G401 (cell line): ENCODE data around the gene EDEM2. TPM values are rescaled to one million over a fixed set of nuclear protein-coding genes. Genes with fewer than 3 reads are reported as not detected.
"Not testable (repeated sequence)": the region's sequence is repeated elsewhere in the genome, so short reads cannot be mapped to it uniquely, and the experiment has no call there.

Experiments used
- DNase-seq: peaks from one replicate; pipeline ENCODE4 v3.0.0-alpha.2; 2015; ENCODE audit warnings: low spot score
- in situ Hi-C: cut with HindIII; loops from 2 replicates; pipeline ENCODE4 v1.10.0; 2016; ENCODE audit warnings: low sequenced_read_pairs, mixed read lengths
- total RNA-seq: library from RNA; depleted of rRNA; stranded (reverse); fragments of >200 nt; shearing (Covaris generic); gene quantifications from 2 replicates; pipeline ENCODE4 v1.2.3, GENCODE V29; 2014

The EDEM2 gene
- total RNA-seq, 1 experiment from 2014 or later, result 115 TPM

DNA sequence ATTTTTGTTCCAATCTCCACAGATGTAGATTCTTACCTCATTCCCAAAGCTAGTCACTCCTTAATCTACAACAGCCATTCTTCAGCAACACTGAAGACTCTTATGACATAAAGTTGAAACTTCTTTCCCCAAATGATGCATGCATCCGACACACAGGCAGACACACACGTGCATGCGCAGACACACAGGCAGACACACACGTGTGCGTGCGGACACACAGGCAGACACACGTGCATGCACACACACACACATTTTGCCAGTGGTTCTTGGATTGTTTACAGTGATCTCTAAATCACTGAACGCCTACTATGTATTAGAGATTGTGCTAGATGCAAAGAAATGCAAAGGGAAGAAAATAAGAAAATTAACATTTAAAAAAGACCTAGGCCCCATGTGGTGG lies 45.5 kb downstream of the EDEM2 start:
- in situ Hi-C loops, result no loop called here
- DNase-seq, result no peak

DNA sequence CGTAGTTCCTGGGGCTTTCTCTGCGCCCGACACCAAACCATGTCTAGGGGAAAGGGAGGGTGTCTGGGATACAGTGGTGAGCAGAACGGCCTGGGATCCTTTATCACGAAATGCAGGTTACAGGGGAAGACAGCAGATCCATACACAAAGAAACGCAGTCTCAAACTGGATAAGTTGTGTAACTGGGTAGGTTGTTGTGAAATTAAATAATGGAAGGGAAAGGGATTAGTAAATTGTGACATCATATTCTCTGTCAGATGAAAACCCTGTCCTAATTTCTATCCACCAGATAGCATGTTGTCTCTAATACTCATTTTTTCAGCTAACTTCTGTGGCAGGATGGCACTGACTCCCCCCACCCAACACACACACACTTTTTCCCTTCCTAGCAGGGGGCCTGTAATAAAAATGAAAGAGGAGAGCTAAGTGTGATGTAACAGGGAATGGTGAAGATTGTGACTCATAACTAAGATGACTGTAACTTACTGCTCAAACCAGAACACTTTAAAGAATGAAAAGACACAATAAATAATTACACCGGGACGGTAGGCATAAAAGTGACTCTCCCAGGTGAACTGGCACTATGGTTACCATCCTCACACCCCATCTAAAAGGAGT lies 53.8 kb downstream of the EDEM2 start:
- no peak for DNase-seq
- in situ Hi-C loops, result no loop called here

DNA sequence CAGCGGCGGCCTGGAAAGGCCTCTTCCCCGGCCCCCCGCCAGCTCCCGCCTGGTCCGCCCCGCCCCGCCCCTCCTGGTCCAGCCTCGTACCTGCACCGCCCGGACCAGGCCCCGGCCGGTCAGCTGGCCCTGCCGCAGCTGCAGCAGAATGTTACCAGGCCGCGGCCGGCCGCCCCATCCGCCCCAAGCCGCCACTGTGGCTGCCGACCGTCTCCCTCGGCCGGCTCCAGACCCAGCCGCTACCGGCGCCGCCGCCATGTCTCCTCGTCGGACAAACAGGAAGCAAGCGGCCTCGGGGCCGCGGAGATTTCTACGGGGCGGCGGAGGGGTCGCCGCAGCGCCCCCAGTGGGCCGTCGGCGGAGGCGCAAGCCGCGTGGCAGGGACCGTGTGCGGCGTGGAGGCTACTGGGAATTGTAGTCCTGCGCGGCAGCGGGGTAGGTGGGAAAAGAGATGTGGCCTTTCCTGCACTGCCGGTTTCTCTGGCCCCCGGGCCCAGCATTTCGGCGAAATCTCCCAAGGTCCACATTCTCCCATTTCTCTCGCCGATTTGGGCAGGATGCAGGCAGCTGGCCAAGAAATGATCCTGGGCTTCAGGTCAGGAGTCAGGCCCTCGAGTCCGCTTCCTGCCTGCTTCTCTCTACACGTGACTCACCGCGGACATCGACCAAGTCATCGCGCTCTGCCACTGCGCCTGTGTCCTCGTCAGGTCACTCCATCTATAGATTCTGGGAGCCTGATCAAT lies 54.4 kb downstream of the EDEM2 start, which contains the start of gene TRPC4AP:
Gene TRPC4AP, minus strand, starts transcription at position 284 of the 743 bp plus-strand sequence. Its CDS starts 26 bp downstream, at position 258.
- in situ Hi-C loops, result no loop called here
- DNase-seq, result peak; percentile 88

DNA sequence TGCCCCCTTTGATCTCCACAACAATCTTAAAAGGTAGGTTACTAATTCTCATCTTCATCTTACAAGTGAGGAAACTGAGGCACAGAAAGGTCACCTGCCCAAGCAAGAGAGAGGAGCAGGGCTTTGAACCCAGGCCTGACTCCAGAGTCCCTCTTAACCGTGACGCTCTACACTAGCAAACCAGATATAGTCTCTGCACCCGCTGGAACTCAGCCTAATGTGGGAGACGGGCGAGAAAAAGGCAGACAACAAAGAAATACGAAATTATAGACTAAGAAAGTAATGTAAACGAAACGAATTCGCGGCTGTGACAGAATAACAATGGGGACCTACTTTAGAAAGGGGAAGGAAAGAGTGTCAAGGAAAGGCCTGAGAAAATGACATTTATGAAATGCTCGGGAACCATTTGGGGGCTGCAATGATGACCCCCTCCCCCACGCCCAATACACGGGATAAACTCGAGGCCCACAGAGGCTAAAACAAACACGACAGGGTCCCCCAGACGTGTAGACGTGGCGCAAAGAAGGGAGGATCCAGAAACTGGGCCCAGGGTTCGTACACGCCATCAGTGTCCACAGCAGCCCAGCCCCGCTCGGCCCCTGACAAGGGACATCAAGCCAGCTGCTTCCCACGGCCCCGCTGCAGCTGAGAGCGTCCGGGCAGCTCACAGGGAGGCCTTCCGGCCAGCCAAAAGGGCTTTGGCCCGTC lies 55.2 kb downstream of the EDEM2 start:
- DNase-seq, result no peak

DNA sequence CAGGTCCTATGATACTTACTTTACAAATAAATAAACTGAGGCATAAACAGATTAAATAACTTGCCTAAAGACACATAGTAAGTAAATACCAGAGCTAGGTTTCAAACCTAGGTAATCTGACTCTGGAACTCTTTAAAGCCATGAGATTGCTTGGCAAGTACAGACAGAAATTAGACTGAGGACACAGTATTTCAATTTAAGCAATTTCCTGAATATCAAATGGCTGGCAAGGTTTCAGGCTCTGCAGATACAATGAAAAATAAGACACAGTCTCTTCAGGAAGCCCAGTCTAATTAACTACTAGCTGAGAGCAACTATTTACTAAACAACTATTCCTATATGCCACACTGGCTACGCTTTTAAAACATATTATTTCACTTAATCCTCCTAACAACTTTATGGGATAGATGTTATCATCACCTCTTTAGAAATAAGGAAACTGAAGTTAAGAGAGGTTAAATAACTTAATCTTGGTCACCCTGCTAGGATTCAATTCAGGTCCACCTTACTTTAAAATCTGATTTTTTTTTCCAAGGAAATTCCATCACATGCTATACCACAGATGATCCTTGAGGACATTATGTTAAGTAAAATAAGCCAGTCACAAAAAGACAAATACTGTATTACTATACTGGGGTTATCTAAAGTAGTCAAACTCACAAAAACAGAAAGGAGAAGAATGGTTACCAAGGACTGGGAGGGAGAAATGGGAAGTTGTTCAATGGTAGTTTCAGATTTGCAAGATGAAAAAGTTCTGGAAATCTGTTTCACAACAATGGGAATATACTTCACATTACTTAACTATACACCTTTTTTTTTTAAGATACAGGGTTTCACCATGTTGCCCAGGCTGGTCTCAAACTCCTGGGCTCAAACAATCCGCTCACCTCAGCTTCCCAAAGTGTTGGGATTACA lies 58.6 kb downstream of the EDEM2 start:
- no peak for DNase-seq
- in situ Hi-C loops, result no loop called here

More for the DNA sequence above, 55.2 kb downstream of the EDEM2 start:
- in situ Hi-C loops, result no loop called here

DNA sequence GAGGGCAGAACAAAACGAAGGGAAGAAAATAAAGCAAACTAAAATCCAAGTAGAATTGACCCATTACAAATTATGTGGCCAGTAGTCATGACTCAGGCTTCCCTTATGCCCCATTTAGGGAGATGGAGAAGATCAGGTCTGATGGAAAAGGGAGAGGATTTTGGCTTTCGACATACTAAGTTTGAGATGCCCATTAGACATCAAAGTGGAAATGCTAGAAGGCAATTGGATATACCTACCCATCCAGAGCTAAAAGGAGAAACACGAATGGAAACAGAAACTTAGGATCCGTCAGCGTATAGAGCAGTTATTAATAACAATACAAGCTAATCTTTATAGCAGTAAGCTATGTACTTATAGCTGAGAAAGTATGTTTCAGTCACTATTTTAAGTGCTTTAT lies 59.3 kb downstream of the EDEM2 start:
- in situ Hi-C loops, result no loop called here
- no peak for DNase-seq

DNA sequence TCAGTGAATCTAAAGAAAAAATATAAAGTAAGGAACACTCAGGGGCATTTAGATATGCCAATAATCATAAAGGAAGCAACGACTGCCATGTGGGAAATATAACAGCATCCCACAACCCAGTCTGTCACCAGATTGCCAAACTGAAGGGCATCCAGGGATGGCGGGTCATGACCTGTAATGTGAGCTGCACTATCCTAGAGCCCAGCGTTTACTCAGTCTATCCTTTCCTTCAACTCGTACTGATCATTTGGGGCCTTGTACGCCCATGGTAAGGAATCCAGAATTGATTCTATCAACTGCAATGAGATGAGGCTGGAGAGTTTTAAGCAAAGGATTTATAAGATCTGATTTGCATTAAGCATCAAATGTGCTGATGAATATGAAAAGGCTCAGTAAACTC lies 59.8 kb downstream of the EDEM2 start:
- in situ Hi-C loops, result no loop called here
- DNase-seq, result no peak

DNA sequence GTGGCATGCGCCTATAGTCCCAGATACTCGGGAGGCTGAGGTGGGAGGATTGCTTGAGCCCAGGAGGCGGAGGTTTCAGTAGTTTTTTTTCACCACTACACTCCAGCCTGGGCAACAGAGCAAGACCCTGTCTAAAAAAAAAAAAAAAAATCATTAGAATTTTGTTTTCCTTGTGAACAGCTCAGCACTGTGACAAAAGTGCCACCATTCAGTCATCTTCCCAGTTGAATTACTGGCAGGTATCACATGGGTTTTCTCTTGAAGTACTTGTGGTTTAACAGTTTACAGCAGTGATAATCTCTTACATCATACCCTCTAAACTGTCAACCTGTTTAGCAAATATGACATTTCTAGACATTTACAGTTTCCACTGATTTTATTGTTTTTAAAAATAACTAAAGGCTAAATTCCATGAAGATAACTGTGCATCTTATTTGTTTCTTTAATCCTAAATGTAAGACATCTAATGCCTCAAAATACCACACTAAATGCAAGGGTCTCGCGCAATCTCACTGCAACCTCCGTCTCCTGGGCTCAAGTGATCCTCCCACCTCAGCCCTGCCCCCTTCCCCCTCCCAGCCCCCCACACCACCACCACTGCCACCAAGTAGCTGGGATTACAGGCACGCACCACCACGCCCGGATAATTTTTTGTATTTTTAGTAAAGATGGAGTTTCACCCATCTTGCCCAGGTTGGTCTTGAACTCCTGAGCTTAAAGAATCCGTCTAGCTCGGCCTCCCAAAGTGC lies 61.5 kb downstream of the EDEM2 start:
- DNase-seq, result no peak
- in situ Hi-C loops, result no loop called here

DNA sequence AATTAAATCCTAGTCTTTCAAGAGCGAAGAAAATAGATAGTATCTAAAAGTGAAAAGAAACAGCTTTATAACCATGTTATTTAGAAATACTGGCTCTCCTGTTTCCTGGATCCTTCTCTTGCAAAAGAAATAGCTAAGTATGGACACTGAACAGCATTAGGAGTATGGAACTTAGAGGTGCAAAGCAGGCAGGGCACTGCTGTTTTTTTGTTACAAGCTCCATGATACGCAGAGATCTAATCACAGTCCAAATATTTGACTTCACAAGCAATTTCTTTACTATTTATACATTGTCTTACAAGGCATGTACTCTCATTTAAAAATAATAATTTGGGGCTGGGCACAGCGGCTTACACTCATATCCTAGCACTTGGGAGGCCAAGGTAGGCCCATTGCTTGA lies 62.1 kb downstream of the EDEM2 start:
- in situ Hi-C loops, result no loop called here
- no peak for DNase-seq

DNA sequence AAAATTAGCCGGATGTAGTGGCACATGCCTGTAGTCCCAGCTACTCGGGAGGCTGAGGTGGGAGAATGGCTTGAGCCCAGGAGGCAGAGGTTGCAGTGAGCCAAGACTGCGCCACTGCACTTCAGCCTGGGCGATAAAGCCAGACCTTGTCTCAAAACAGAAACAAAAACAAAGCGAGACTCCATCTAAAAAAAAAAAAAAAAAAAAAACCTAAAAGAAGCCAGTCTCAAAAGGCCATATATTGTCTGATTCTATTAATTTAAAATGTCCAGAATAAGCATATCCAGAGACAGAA lies 66.8 kb downstream of the EDEM2 start:
- in situ Hi-C loops, DNase-seq: not testable (repeated sequence)

DNA sequence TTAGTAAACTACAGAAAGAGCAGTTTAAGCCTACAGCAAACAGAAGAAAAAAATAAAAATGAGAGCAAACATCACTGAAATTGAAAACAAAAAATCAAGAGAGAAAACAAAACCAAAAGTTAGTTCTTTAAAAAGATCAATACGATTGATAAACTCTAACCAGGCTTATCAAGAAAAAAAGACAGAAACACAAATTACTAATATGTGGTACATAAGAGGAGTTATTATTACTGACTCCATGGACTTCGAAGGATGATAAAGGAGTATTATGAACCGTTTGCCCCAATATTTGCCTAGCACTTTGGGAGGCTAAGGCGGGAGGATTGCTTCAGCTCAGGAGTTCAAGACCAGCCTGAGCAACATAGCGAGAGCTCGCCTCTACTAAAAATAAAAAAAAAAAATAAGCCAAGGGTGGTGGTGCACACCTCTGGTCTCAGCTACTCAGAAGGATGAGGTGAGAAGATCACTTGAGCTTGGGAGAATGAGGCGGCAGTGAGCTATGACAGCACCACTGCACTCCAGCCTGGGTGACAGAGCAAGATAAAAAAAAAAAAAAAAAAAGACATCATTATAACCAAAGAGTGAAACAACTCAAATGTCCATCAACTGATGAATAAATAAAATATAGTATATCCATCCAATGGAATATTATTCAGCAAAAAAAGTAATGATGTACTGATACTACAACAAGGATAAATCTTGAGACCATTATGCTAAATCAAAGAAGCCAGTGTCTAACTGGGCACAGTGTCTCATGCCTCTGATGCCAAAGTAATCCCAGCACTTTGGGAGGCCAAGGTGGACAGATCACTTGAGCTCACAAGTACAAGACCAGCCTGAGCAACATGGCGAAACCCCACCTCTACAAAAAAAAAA lies 67.4 kb downstream of the EDEM2 start:
- in situ Hi-C loops, result no loop called here
- no peak for DNase-seq

DNA sequence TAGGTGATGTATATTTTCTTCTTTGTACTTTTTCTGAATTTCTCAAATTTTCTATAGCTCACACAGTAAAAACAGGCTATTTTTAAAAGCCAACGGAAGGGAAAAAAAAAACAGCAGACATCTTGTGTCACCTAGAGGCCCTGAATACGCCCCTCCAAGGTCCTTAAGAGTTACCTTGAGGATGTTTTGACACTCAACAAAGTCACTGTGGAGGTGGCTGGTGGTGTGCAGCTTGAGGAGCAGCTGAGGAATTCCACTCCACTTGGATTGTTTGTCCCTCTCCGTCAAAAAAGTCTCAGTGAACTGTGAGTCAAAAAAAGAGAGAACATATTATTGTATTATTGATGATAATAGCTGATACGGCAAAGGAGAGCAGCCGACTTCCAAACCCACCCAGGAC lies 69.3 kb downstream of the EDEM2 start:
- no peak for DNase-seq
- in situ Hi-C loops, result no loop called here

DNA sequence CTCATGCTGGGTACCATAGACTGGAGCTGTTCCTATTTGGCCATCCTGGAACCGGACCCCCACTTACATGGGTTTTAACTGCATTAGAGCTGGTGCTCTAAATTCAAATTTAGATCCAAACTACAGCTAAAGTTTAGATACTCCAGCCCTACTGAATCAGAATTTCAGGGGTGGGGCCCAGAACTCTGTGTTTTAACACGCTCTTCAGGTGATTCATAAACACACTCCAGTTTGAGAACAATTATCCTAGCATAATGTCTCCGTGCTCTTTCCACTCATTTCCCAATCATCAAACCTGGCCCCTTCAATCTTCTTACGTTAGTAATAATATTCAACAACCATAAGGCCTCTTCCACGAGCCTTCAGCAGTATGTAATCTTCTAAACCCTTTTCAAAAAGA lies 69.8 kb downstream of the EDEM2 start:
- DNase-seq, result no peak
- in situ Hi-C loops, result no loop called here

DNA sequence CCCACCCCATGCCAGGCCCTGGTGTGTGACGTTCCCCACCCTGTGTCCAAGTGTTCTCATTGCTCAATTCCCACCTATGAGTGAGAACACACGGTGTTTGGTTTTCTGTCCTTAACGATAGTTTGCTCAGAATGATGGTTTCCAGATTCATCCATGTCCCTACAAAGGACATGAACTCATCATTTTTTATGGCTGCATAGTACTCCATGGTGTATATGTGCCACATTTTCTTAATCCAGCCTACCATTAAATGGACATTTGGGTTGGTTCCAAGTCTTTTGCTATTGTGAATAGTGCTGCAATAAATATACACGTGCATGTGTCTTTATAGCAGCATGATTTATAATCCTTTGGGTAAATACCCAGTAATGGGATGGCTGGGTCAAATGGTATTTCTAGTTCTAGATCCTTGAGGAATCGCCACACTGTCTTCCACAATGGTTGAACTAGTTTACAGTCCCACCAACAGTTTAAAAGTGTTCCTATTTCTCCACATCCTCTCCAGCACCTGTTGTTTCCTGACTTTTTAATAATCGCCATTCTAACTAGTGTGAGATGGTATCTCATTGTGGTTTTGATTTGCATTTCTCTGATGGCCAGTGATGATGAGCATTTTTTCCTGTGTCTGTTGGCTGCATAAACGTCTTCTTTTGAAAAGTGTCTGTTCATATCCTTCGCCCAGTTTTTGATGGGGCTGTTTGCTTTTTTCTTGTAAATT lies 75.5 kb downstream of the EDEM2 start:
- DNase-seq, in situ Hi-C loops: not testable (repeated sequence)

DNA sequence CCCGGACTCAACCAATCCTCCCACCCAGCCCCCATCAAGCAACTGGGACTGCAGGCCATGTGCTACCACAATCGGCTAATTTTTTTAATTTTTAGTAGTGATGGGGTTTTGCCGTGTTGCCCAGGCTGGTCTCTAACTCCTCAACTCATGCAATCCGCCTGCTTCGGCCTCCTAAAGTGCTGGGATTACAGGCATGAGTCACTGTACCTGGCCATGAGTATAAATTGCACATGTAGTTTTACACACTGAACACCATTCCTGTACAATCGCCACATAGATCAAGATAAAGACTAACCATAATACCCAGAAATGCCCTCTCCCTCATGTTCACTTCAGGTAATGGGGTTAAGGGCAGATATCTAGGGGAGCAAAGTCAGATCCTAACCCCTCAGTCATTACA lies 80.9 kb downstream of the EDEM2 start:
- in situ Hi-C loops, result no loop called here
- no peak for DNase-seq
